K562 (cell line): ENCODE results near the gene POT1.

ENCODE experiments used
- POLR2AphosphoS5 ChIP-seq: IDR thresholded peaks from 2 replicates; pipeline ENCODE4 v1.6.1; 2011; ENCODE audit warnings: mild to moderate bottlenecking, low read depth, low read length, moderate library complexity; ENCODE audit not compliant: control insufficient read depth, insufficient read depth
- TAF1 ChIP-seq: IDR thresholded peaks from 2 replicates; pipeline ENCODE4 v1.6.1; 2011; ENCODE audit warnings: mild to moderate bottlenecking, low read length, moderate library complexity; ENCODE audit not compliant: insufficient read depth, control insufficient read depth, severe bottlenecking; ENCODE audit errors: extremely low read depth
- TFAP4 ChIP-seq: sonication (generic); formaldehyde crosslinking; IDR thresholded peaks from 2 replicates; pipeline ENCODE4 v1.8.0; 2022; ENCODE audit warnings: missing genetic modification reagents, mild to moderate bottlenecking, moderate library complexity, borderline replicate concordance
- ZNF282 ChIP-seq: sonication (generic); formaldehyde crosslinking; IDR thresholded peaks from 2 replicates; pipeline ENCODE4 v1.8.1; 2023; ENCODE audit warnings: missing genetic modification reagents

- TF ChIP-seq TFAP4 = no peak
- TF ChIP-seq POLR2AphosphoS5 = no peak
- TF ChIP-seq ZNF282 (CRISPR knock-in tag) = no peak
- no peak for TF ChIP-seq TAF1
Observed at GRCh38 chr7:124857672-124858235, 71.9 kb downstream of the POT1 start.
